Panc1 (cell line): ENCODE results near the gene CPA3. TPM values are rescaled to one million over a fixed set of nuclear protein-coding genes. Genes with fewer than 3 reads are reported as not detected.

ENCODE experiments used
- ATAC-seq: fragments of 200-7000 bp; cut with Tn5 transposase; 2 replicates; pipeline ENCODE4 v1.9.1; 2020; ENCODE audit warnings: mild to moderate bottlenecking, moderate library complexity
- BruUV-seq: library from RNA; stranded (reverse); fragments of 400-500 nt; replicated peaks from 2 replicates; lab custom pipeline; 2021; lab: Mats Ljungman, UMichigan
- CTCF ChIA-PET: fragments of 300-600 bp; sonication (Branson Sonifier 250); formaldehyde crosslinking; loops from one replicate; lab custom pipeline; 2022; ENCODE audit warnings: antibody characterized with exemption; lab: Charles Lee
- POLR2A ChIA-PET: fragments of 300-600 bp; sonication (Branson Sonifier 250); formaldehyde crosslinking; loops from one replicate; lab custom pipeline; 2022; ENCODE audit warnings: antibody characterized with exemption; lab: Charles Lee
- DNase-seq: peaks from one replicate; pipeline ENCODE4 v3.0.0-alpha.2; 2010; ENCODE audit warnings: low read depth, low spot score
- H3K27ac ChIP-seq: 2 replicates; pipeline ENCODE4 v1.5.1; 2011; ENCODE audit warnings: mild to moderate bottlenecking, low read length, inconsistent platforms
- H3K27me3 ChIP-seq: fragments of 200-500 bp; sonication (Bioruptor generic); 2 replicates; pipeline ENCODE4 v1.6.0; 2014; ENCODE audit warnings: low read length, inconsistent platforms; ENCODE audit not compliant: control insufficient read depth, insufficient read depth
- H3K36me3 ChIP-seq: fragments of 200-500 bp; sonication (Bioruptor generic); 2 replicates; pipeline ENCODE4 v1.5.1; 2014; ENCODE audit warnings: inconsistent platforms, mild to moderate bottlenecking, low read length, moderate library complexity; ENCODE audit not compliant: control insufficient read depth, insufficient read depth
- H3K4me1 ChIP-seq: 2 replicates; pipeline ENCODE4 v1.5.1; 2011; ENCODE audit warnings: inconsistent platforms, mild to moderate bottlenecking, low read length, moderate library complexity; ENCODE audit not compliant: control insufficient read depth, insufficient read depth
- H3K4me3 ChIP-seq, 2 experiments: 2 replicates each; pipeline ENCODE4 v1.5.1; 2011 to 2012; ENCODE audit warnings: low read depth in 2 of 2, low read length in 2 of 2, mild to moderate bottlenecking in 2 of 2, inconsistent platforms in 1 of 2, moderate library complexity in 1 of 2
- H3K9me3 ChIP-seq: fragments of 200-500 bp; sonication (Bioruptor generic); 2 replicates; pipeline ENCODE4 v1.5.1; 2014; ENCODE audit warnings: low read depth, mild to moderate bottlenecking, inconsistent platforms, low read length, moderate library complexity; ENCODE audit not compliant: control insufficient read depth, insufficient read depth
- CTCF ChIP-seq: fragments of 450-650 bp; IDR thresholded peaks from 2 replicates; pipeline ENCODE4 v1.5.1; 2017; ENCODE audit warnings: mild to moderate bottlenecking
- POLR2AphosphoS5 ChIP-seq: IDR thresholded peaks from 2 replicates; pipeline ENCODE4 v1.6.1; 2012; ENCODE audit warnings: mild to moderate bottlenecking, low read depth, low read length, moderate library complexity
- REST ChIP-seq, 2 experiments: IDR thresholded peaks; 2 replicates each; pipeline ENCODE4 v1.6.1; 2011 to 2012; ENCODE audit warnings: low read depth in 2 of 2, control low read depth in 1 of 2, low read length in 1 of 2, mild to moderate bottlenecking in 1 of 2, moderate library complexity in 1 of 2; ENCODE audit not compliant: insufficient read depth in 1 of 2
- SIN3A ChIP-seq: IDR thresholded peaks from 2 replicates; pipeline ENCODE4 v1.6.1; 2012; ENCODE audit warnings: low read depth, mild to moderate bottlenecking, low read length, moderate library complexity, borderline replicate concordance; ENCODE audit not compliant: insufficient read depth
- TCF7L2 ChIP-seq: IDR thresholded peaks from 2 replicates; pipeline ENCODE4 v1.6.1; 2011; ENCODE audit warnings: mild to moderate bottlenecking, low read depth, low read length, inconsistent platforms
- in situ Hi-C: cut with HindIII; loops from 2 replicates; pipeline ENCODE4 v1.10.0; 2016; ENCODE audit warnings: low sequenced_read_pairs, low pct_unique_long_range_greater_than_20kb
- intact Hi-C: fragments of 100-400 bp; cut with micrococcal nuclease; formaldehyde crosslinking; loops from one replicate; pipeline ENCODE4 v1.10.0; 2022; ENCODE audit not compliant: unreplicated experiment
- total RNA-seq: library from RNA; stranded (reverse); gene quantifications from one replicate; pipeline ENCODE4 v1.2.1, GENCODE V29; 2021; ENCODE audit not compliant: unreplicated experiment

The CPA3 gene
- total RNA-seq, 1 experiment from 2014 or later: not detected

GRCh38 chr3:148901987-148902791 lies 37.1 kb downstream of the CPA3 start:
- no peak for DNase-seq

GRCh38 chr3:148903022-148903442 lies 37.9 kb downstream of the CPA3 start:
- H3K4me1 ChIP-seq: no peaks in the 10 kb centered on the region
- no peak overlapping the region for H3K4me3 ChIP-seq
- no peaks in the 10 kb centered on the region for H3K36me3 ChIP-seq
- ChIA-PET POLR2A (no interaction called here), CTCF (no interaction called here)
- H3K27ac ChIP-seq: no peak overlapping the region
- H3K9me3 ChIP-seq: no peaks in the 10 kb centered on the region
- TF ChIP-seq POLR2AphosphoS5: no peak
- no peak for TF ChIP-seq REST (IDR thresholded peaks at IDR 0.05; ENCODE audit: insufficient read depth in 1 of 2, low read depth in 2 of 2, low read length in 1 of 2)
- no peak for TF ChIP-seq CTCF
- no peak for TF ChIP-seq TCF7L2
- no peak for TF ChIP-seq SIN3A
- ATAC-seq (no peak), DNase-seq (no peak)
- H3K27me3 ChIP-seq: peaks cover 20% of the 10 kb centered on the region
- intact Hi-C loops: no loop called here
- in situ Hi-C loops: no loop called here
- BruUV-seq: no TSS peak

More at GRCh38 chr3:148901987-148902791, 37.1 kb downstream of the CPA3 start:
- Histone ChIP-seq H3K27ac (no peak overlapping the region), H3K36me3 (no peaks in the 10 kb centered on the region), H3K4me3 (no peak overlapping the region), H3K4me1 (no peaks in the 10 kb centered on the region), H3K9me3 (no peaks in the 10 kb centered on the region), H3K27me3 (peaks cover 24% of the 10 kb centered on the region)
- CTCF ChIA-PET: no interaction called here
- intact Hi-C loops: no loop called here
- in situ Hi-C loops: no loop called here
- ATAC-seq: no peak
- POLR2A ChIA-PET: no interaction called here
- TF ChIP-seq REST (IDR thresholded peaks at IDR 0.05; ENCODE audit: insufficient read depth in 1 of 2, low read depth in 2 of 2, low read length in 1 of 2) (no peak), POLR2AphosphoS5 (no peak), SIN3A (no peak), CTCF (no peak), TCF7L2 (no peak)
- BruUV-seq: no TSS peak
